Measurements from ENCODE around the gene KAZN. TPM values are rescaled to one million over a fixed set of nuclear protein-coding genes. Genes with fewer than 3 reads are reported as not detected.

Gene KAZN
- total RNA-seq, 2 donors from 2014 or later: 3.4 to 12.2 TPM

DNA sequence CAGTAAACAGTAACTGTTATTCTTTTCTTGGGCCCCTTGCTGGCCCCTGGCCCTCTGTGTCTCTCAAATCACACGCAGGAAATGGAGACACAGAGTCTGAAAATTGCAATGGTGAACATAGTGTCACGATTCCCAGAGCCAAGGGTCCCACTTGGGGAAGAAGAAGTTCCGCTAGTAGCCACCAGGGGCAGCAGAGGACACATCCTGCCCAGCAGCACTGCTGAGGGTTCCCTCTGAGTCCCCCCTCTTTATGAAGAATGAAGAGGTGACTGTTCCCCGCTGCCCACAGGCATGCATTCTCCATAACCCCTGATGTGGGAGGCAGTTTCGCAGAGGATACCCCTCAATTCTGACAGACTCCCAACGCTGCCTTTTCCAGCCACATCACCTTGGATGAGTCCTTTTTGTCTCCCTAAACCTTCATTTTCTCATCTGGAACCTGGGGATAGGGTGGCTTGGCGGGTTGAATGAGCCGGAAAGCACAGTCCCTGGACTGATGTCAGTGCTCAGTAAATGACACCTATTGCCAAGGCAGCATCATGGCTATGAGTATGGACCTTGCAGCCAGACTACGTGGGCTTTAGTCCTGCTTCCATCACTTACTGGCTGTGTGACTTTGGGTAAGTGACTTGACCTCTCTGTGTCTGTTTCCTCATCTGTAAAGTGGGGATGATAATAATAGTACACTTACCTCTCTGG is 317.0 kb downstream of the KAZN start:
- Histone ChIP-seq H3K27ac (no peak overlapping the region), H3K4me3 (no peak overlapping the region), H3K36me3 (replicated peaks in 1 of 2; ENCODE audit: insufficient read depth in 1 of 2, low read depth in 2 of 2) (no peaks in the 10 kb centered on the region), H3K4me1 (no peaks in the 10 kb centered on the region), H3K27me3 (no peaks in the 10 kb centered on the region), H3K9me3 (no peaks in the 10 kb centered on the region)
- TF ChIP-seq CTCF (IDR thresholded peaks at IDR 0.05) (peak; percentile 67 to 89 (median 78)), POLR2A (IDR thresholded peaks at IDR 0.05) (no peak)
- intact Hi-C loops (cut with DNase I): no loop called here
- 32 to 62% methylated on average over 7 to 9 of the region's 9 CpGs for WGBS, 2 donors
- ATAC-seq: peak; percentile 70
- DNase-seq: peak; percentile 52 to 76 (median 64)

GRCh38 chr1:14919289-14919688 is 320.8 kb downstream of the KAZN start:
- Histone ChIP-seq H3K27ac (no peak overlapping the region), H3K4me3 (no peak overlapping the region), H3K27me3 (no peaks in the 10 kb centered on the region), H3K36me3 (replicated peaks in 1 of 2; ENCODE audit: insufficient read depth in 1 of 2, low read depth in 2 of 2) (no peaks in the 10 kb centered on the region), H3K9me3 (no peaks in the 10 kb centered on the region), H3K4me1 (no peaks in the 10 kb centered on the region)
- intact Hi-C loops (cut with DNase I): no loop called here
- no peak for TF ChIP-seq POLR2A (IDR thresholded peaks at IDR 0.05)
- no peak for TF ChIP-seq CTCF (IDR thresholded peaks at IDR 0.05)
- DNase-seq: no peak
- 86 to 91% methylated on average over 8 to 10 of the region's 10 CpGs for WGBS, 2 donors
- no peak for ATAC-seq

GRCh38 chr1:14919751-14920150 is 321.3 kb downstream of the KAZN start:
- no peak for DNase-seq
- intact Hi-C loops (cut with DNase I): no loop called here
- no peak overlapping the region for H3K27ac ChIP-seq
- H3K9me3 ChIP-seq: no peaks in the 10 kb centered on the region
- no peak for ATAC-seq
- H3K27me3 ChIP-seq: no peaks in the 10 kb centered on the region
- H3K36me3 ChIP-seq (replicated peaks in 1 of 2; ENCODE audit: insufficient read depth in 1 of 2, low read depth in 2 of 2): no peaks in the 10 kb centered on the region
- no peak overlapping the region for H3K4me3 ChIP-seq
- peaks cover 2% of the 10 kb centered on the region for H3K4me1 ChIP-seq
- TF ChIP-seq CTCF (IDR thresholded peaks at IDR 0.05) (no peak), POLR2A (IDR thresholded peaks at IDR 0.05) (no peak)
- 44 to 49% methylated on average over 5 of the region's 5 CpGs for WGBS, 2 donors

- Histone ChIP-seq H3K27ac (no peak overlapping the region), H3K4me3 (no peak overlapping the region), H3K9me3 (no peaks in the 10 kb centered on the region), H3K36me3 (replicated peaks in 1 of 2; ENCODE audit: insufficient read depth in 1 of 2, low read depth in 2 of 2) (no peaks in the 10 kb centered on the region), H3K27me3 (no peaks in the 10 kb centered on the region), H3K4me1 (peaks cover 11% of the 10 kb centered on the region)
- intact Hi-C loops (cut with DNase I): no loop called here
- peak in 3 of 4 donors; percentile 11 to 28 (median 18) for DNase-seq
- WGBS, 2 donors: 53 to 69% methylated on average over 7 of the region's 7 CpGs
- ATAC-seq: no peak
- TF ChIP-seq CTCF (IDR thresholded peaks at IDR 0.05): no peak
- TF ChIP-seq POLR2A (IDR thresholded peaks at IDR 0.05): no peak
Measured at GRCh38 chr1:14921057-14921456, 322.6 kb downstream of the KAZN start.

Measured in body of pancreas (tissue), 4 donors.